Fibroblast of skin of right quadriceps (primary cell): Measurements from ENCODE around the gene CADM4.
"Not testable (repeated sequence)": the region's sequence is repeated elsewhere in the genome, so short reads cannot be mapped to it uniquely, and the experiment has no call there.

ENCODE experiments used
- DNase-seq: peaks from one replicate; pipeline ENCODE4 v3.0.0-alpha.2; 2013

Gene CADM4

DNA sequence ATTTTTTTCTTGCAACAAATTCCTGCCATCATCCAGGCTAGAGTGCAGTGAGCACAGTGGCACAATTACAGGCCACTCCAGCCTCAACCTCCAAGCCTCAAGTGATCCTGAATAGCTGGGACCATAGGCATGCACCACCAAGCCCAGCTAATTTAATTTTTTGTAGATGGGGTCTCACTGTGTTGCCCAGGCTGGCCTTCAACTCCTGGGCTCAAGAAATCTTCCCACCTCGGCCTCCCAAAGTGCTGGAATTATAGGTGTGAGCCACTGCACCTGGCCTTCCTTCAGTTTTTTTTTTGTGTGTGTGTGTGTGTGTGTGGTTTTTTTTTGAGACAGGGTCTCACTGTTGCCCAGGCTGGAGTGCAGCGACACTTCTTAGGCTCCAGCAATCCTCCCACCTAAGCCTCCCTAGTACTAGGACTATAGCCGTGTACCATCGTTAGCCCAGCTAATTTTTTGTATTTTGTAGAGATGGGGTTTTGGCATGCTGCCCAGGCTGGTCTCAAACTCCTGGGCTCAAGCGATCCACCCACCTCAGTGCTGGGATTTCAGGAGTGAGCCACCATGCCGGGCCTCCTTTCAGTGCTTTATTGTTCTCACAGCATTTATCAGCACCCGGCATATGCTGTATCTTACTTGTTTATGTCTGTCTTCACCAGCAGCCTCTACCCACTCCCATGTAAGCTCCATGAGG is 33.6 kb downstream of the CADM4 start:
- no peak for DNase-seq

DNA sequence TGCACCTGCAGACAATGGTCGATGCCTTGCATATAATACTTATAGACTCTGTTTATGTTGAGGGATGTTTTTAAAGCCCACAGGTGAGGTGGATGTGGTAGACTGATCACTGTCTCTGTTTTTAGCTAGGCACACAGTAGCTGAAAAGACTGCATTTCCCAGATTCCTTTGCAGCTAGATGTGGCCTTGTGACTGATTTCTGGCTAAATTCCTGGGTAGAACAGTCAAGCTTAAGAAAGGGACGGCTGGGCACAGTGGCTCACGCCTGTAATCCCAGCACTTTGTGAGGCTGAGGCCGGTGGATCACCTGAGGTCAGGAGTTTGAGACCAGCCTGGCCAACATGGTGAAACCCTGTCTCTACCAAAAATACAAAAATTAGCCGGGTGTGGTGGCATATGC is 39.3 kb downstream of the CADM4 start:
- not testable (repeated sequence) for DNase-seq

DNA sequence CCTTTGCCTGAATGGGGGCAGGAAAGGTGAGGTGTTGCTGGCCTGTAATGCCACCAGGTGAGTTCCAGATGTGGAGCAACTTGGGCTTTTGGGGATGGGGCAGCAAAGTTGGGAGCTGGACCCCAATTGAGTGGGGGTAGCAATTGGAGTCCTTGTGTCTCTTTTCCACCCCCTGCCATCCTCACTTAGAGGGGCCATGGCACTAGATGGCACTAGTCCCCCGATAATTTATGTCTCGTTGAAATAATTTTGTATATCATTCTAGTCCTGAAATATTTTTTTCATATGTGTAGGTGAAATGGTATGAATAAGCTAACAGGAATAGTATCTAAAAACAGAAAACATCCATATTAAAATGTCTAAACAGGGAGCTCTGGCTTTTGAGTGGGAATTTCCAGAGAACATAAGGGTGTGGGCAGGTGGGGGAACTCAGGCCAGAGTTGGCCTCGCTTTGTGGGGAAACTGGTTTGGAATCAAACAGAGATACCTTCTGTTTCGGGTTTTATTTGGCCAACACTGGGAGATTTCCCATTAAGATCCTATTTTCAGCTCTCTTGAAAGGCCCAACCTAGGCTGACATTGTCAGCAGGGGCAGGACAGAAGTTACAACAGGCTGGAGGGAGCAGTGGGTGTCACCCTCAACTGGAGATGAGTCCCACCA is 39.9 kb downstream of the CADM4 start:
- no peak for DNase-seq

DNA sequence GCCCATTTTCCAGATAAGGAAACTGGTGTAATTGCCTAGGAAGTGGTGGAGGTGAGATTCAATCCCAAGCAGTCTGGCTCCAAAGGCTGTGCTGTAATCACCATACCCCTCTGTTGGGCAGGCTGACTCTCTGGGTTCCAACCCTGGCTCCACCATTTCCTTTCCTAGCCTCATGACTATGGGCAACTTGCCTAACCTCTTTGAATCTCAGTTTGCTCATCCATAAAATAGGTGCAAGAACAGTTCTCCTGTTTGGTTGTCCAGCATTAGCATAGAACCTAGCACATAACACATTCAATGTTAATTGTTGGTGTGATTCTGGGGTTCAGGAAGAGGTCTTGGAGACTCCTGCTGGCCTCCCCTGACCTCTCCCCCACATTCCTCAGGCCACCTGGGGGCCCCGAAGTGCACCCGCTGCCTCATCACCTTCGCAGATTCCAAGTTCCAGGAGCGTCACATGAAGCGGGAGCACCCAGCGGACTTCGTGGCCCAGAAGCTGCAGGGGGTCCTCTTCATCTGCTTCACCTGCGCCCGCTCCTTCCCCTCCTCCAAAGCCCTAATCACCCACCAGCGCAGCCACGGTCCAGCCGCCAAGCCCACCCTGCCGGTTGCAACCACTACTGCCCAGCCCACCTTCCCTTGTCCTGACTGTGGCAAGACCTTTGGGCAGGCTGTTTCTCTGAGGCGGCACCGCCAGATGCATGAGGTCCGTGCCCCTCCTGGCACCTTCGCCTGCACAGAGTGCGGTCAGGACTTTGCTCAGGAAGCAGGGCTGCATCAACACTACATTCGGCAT is 41.0 kb downstream of the CADM4 start:
- DNase-seq = no peak

DNA sequence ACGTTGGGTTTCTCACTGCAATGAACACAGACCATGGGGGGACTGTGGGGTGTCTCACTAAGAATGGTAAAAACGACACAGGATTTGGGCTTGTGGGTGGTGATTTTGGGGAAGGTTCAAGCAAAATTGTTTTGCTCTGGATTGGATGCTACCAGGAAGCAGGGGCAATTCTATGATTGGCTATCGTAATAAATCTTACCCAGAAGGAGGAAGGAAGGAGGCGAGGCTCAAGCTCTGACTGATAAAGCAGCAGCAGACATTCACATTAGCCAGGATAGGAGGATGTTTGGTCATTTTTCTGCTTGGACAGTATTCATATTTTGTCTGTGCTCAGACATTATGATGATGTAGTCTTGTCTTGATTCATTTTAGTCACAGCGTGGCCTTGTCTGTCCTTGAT is 41.8 kb downstream of the CADM4 start:
- DNase-seq = no peak

DNA sequence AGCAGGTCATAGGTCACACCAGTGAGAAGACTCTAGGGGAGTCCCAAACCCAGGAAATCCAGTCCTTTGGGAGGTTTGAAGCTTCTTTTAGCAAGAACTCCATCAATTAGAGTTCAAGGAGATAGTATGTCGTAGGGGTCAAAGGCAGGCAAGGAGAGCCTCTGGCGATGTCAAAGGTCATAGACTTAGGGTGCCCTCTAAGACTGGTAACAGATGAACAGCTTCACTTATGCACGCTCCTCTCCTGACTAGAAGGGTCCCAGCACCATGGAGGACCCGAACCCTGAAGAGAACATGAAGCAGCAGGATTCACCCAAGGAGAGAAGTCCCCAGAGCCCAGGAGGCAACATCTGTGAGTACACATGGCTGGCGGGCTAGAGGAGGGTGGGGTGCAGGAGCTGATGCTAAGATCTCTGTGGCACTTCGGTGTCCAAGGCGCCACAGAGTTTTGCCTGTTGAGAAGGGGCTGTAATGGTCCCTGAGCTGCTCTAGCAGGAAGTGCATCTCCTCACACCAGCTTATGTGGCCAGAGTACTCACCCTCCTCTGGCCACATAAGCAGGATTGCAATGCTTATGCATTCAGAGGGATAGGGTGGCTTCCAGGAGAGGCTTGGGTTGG is 42.7 kb downstream of the CADM4 start:
- no peak for DNase-seq

DNA sequence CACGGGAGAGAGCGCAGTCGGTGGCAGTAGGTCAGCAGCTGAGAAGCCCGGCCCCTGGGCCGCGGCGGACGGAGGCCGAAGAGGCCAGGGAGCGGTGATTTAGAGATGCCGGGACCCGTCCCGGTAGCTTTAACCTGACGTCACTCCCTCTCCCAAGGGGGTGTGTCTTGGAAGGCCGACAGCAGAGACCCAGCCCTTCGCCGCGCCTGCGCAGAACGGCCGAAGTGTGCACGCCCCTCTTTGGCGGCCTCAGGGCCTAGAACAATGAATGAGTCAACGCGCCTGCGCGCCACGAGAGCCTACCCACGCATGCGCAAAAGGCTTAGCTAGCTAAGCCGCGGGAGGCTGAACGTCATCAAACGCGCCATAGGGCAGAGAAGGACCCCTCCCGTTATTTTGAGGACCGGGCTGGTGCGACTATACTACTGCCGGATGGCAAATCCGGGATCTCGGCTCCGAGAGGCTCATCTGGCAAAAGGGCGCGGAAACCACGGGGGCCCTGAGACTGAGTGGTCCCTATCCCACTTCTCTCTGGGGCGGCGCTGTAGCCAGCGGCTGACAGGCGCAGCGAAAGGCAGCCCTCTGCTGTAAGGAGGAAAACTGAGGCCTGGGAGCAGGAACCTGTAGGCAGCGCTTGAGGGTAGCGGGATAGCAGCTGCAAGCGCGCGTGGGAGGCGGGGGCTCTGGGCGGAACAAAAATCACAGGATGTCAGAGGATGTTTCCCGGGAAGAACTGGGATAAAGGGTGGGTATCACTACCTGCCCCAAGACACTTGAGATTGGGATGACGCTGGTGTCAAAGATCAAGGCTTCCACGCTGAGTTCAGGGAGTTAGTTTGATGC is 43.4 kb downstream of the CADM4 start, which contains the start of the genes IRGQ and ZNF576:
IRGQ (minus strand) TSS at position 136 of the 843 bp plus-strand sequence. CDS start 796 bp downstream, outside the sequence.
ZNF576 (plus strand) TSS at position 597 of the 843 bp plus-strand sequence. CDS start 514 bp downstream, outside the sequence.
- peak; percentile 99 for DNase-seq

DNA sequence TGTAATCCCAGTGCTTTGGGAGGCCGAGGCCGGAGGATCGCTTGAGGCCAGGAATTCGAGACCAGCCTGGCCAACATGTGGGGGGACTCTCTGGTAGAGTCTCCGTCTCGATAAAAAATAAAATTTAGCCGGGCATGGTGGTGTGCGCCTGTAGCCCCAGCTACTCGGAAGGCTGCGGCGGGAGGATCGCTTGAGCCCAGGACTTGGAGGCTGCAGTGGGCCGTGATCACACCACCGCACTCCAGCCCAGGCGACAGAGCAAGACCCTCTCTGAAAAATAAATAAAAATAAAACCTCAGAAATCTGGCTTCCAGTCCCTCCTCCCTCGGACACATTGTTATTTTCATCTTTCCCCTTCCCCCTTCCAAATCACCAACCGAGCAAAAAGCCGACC is 44.0 kb downstream of the CADM4 start:
- no peak for DNase-seq

DNA sequence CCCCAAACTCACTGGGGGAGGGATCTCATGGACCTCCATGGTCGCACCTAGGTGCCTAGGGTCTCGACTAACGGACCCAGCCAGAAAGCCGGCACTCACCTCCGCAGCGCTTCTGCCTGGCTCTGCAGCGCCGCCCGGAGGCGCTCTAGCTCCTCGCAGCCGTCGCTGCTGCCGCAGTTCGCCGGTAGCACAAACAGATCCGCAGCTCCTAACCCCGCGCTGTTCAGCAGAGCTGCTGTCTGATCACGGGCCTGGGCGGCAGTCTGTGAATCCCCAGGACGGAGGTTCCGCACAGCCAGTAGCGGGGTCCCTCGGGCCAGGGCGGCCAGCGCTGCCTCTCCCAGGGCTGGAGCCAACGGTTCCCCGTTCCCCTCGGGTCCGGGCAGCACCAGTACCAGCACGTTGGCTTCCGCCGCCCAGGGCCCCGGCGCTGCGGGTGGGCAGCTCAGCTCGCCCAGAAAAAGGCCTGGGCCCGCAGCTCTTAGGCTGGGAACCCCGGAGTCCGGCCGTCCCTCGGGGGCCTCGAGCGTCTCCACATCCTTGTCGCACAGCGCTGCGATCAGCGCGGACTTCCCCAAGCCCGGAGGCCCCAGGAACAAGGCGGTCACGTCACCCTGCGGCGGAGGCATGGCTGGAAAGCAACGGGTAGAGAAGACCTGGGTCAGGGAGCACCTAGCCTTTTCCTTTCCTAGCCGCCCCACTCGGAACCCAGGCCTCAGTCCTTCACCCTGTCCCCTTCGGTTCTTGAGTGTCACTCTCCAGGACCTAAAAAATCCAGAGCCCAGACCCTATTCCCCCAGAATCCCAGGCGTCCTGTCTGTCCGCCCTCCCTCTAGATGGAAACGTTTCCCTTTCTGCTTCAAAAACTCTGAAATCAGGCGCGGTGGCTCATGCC is 44.7 kb downstream of the CADM4 start:
- peak; percentile 50 for DNase-seq

DNA sequence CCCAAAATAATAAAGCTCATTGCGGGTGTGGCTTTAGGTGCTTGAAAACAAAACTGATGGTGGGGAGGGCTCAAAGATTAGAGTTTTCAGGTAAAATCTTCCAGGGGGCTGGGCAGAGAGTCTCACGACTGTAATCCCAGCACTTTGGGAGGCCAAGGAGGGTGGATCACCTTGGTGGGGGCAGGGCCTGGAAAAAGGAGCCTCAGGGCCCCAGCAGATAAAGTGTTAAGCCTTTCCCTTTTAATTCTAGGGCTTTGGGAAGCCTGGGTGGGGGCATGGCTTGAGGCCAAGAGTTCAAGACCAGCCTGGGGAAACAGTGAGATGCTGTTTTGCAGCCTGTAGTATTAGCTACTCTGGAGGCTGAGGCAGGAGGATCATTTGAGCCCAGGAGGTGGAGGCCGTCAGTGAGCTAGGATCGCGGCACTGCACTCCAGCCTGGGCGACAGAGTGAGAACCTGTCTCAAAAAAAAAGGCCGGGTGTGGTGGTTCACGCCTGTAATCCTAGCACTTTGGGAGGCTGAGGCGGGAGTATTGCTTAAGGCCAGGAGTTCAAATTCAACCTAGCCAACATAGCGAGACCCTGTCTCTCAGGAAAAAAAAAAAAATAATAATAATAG is 45.5 kb downstream of the CADM4 start:
- DNase-seq = no peak

DNA sequence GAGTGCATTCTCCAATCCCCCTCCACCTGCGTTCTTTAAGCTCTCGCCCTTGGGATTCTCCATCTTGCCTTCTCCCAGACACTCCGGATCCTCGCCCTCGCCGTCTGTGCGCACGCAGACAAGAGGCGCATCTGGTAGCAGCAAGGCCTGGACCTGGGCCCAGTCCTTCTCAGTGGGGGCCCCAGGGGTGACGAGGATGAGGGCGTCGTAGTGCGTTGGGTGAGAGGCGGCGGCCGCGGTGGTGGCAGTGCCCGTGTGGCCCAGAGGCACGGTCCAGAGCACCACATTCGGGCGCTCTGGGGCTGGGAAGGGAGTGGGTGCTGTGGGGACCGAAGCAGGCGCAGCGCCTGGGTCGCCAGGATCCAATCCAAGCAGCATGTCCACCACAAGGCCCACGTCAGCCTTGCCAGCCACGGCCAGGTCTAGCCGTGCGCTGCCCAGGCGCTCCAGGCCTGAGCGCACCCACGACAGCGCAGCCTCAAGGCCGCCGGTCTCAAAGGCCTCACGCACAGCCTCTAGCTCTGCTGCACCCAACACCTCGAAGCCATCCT is 46.8 kb downstream of the CADM4 start:
- DNase-seq = no peak

DNA sequence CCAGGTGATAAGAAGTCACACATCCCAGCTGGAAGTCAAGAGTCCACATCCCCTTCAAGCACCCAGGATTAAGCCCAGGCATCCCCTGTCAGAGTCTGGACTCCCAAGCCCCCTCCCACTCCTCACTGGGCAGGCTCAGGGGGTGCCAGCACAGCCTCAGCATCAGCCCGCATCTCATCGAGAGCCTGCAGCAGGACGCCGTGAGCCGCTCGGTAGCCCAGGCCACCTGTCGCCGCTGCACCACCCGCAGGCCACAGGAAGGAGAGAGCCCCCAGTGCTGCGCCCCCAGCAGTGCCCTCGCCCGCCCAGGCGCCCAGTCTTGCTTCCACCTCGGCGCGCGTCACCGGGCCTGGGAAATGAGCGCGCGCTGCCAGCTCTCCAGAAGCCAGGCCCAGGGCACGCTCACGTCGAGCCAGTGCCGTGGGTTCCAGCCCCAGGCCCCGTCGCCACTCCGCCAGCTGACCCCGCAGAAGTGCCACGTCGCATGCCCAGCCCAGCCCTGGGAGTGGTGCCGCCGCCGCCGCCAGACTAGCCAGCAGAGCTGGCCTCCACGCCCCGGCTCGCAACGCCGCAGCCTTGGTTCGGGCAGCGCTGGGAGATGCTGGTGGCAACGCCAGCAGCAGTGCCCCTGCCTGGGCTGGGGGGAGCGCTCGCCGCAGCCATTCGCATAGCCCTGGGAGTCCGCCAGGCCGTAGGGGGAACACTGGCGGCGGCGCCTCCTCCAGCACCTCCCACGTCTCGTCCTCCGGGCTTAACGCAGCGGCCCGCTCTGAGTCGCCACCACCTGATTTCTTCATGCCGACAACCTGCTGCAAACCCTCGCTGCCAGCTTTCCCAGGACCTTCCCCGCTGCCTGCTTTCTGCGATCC is 47.5 kb downstream of the CADM4 start:
- no peak for DNase-seq

DNA sequence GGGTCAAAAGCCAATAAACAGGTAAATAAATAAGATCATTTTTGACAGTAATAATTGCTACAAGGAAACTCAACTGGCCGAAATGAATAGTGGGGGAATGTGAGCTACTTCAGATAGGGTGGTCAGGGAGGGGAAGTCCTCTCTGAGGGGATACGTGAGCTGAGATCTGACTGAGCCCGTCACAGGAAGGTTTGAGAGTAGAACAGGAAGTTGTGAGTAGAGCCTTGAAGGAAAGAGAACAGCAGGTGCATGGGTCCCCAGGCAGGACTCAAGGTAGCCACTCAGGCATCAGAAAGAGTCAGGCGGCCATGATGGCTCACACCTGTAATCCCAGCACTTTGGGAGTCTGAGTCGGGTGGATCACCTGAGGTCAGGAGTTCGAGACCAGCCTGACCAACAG is 50.0 kb downstream of the CADM4 start:
- no peak for DNase-seq

DNA sequence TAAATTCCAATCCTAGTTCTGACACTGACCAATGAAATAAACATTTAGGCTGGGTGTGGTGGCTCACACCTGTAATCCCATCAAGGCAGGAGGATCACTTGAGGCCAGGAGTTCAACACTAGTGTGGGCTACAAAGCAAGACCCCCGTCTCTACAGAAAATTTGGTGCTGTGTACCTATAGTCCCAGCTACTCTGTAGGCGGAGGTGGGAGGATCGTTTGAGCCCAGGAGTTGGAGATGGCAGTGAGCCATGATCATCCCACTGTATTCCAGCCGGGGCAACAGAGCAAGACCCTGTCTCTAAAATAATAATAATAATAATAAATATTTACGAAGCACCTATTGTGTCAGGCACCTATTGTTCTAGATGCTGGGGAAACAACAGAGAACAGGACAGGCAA is 50.4 kb downstream of the CADM4 start:
- DNase-seq = no peak

DNA sequence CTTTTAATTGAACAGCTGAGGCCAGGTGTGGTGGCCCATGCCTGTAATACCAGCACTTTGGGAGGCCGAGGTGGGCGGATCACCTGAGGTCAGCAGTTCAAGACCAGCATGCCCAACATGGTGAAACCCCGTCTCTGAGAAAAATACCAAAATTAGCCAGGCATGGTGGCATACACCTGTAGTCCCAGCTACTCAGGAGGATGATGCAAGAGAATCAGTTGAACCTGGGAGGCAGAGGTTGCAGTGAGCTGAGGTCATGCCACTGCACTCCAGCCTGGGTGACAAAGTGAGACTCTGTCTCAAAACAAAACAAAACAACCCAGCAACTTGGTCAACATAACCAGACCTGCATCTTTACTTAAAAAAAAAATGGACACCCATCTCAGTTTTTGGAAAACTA is 52.6 kb downstream of the CADM4 start:
- DNase-seq = not testable (repeated sequence)

DNA sequence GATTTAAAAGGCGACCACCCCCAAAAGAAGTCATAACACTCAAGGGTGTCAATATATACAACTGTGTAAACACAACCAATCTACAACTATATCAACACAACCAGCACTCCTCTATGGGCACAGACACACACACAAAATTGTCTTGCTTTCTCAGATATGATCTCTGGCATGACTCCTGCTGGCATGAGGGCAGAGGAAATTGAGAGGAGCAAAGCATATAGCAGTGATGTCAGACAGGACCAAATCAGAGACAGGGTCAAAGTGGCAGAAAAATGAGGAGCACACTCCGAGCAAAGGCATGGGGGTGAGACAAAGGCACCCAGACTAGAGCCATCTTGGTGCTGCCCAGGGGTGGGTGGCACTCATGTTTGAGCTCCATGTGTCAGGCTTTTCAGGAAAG is 53.3 kb downstream of the CADM4 start:
- DNase-seq = no peak

DNA sequence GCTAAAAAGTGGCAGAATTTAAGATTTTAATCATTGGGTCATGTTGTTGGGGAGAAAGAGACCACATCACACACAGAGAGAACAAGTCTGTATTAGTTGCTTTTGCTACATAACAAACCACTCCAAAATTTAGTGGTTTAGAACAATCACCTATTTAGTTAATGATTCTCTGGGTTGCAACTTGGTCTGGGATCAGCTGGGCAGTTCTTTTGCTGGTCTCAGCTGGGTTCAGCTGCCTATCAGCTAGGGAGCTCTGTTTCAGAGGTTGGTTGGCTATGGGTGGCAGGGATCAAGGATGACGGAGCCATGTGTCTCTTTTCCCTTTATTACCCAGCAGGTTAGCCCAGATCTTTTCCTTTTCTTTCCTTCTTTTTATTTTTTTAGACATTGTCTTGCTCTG is 55.2 kb downstream of the CADM4 start:
- DNase-seq = no peak

DNA sequence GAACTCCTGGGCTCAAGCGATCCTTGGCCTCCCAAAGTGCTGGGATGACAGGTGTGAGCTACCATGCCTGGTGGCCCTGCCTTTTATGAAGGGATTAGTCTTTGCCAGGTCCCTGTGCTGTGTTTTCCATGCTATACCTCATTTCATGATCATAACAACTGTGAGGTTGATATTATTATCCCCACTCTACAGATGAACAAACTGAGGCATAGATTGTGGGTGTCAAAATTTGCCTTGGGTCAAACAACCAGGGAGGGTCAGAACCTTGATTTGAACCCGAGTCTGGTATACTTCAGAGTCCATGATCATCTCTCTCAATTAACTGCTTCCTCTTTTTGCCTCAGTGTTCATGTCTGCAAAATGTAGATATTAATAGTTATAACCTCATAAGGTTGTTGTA is 57.2 kb downstream of the CADM4 start:
- no peak for DNase-seq

DNA sequence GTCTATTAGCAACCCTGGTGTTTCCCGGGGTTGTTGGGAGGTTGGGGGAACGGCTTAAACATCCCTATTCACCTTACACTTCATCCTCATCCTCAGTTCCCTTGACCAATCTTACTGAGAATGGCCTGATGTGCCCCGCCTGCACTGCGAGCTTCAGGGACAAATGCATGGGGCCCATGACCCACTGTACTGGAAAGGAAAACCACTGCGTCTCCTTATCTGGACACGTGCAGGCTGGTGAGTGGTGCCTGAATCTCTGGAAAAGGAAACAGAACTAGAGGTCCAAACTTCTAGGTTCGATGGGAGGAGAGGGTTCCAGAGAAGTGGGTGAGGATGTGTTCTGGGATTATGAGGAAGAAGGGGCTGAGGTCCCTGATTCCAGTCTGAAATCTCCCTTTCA is 58.2 kb downstream of the CADM4 start:
- DNase-seq = no peak
